ENCODE measurements around the gene ANKRD34A. TPM values are rescaled to one million over a fixed set of nuclear protein-coding genes. Genes with fewer than 3 reads are reported as not detected.

The ANKRD34A gene
- total RNA-seq, 1 experiment from 2014 or later = 0.22 TPM

DNA sequence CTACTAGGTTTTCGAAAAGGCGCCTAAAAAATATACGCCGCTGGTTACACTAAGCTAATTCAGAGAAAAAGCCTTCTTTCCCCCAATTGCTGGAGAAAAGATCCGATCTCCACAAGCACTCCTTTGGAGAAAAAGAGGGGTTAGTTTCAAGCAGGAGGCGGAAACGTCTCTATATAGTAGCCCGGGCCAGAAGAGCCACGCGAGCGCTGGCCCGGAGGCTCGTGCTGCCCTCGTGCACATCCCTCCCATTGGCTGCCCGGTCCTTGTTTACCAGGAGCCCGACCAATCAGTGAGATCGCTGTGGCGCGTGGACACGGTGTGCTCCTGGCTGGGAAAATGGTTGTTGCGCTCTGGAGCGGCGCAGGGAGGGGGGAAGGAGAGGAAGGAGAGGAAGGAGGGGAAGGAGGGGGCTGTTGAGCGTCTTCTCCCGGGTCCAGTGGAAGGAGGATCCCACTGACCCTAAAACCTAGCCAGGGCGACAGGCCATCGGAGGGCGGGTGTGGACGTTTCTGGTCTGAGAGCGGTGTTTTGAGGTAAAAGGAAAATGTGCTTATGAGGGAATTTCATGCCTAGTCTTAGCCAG lies 32.1 kb upstream of the ANKRD34A start, which contains the start of gene TXNIP (continued):
- peak; percentile 73 for TF ChIP-seq FOXP4 (CRISPR knock-in tag; IDR thresholded peaks at IDR 0.05)
- TF ChIP-seq ZNF396 (CRISPR knock-in tag; IDR thresholded peaks at IDR 0.05; ENCODE audit: borderline replicate concordance) = no peak

- ATAC-seq = no peak
- POLR2A ChIA-PET = interaction anchor here (1.1 to 1.2 kb wide), 2 partner anchors 16 to 38 kb away, joined by 3 read pairs; partner anchors contain the start of gene LIX1L
Observed at GRCh38 chr1:145995964-145996432, 31.6 kb upstream of the ANKRD34A start.

More at GRCh38 chr1:145995964-145996432, 31.6 kb upstream of the ANKRD34A start:
- peaks cover 41% of the 10 kb centered on the region for H3K36me3 Mint-ChIP-seq
- H3K27me3 Mint-ChIP-seq (ENCODE audit: low read depth) = no peaks in the 10 kb centered on the region
- CTCF ChIA-PET = interaction anchor here (0.6 to 3.4 kb wide), 3 partner anchors 12 to 19 kb away, joined by 3 to 14 read pairs (median 7); no protein-coding TSS in a partner anchor
- H3K4me1 Mint-ChIP-seq = peaks cover 71% of the 10 kb centered on the region
- no peaks in the 10 kb centered on the region for H3K9me3 Mint-ChIP-seq
- peak overlapping the region; percentile 98 for H3K4me3 Mint-ChIP-seq
- H3K27ac Mint-ChIP-seq = peak overlapping the region; percentile 97
- DNase-seq (ENCODE audit: low spot score) = no peak
- no peak for TF ChIP-seq NR3C1 (CRISPR knock-in tag; conservative IDR thresholded peaks at IDR 0.05; ENCODE audit: low read depth)
- no peak for TF ChIP-seq USF1 (CRISPR knock-in tag; IDR thresholded peaks at IDR 0.05)
- no peak for TF ChIP-seq ZBTB21 (CRISPR knock-in tag; IDR thresholded peaks at IDR 0.05; ENCODE audit: borderline replicate concordance)
- no peak for TF ChIP-seq NFYB (CRISPR knock-in tag; conservative IDR thresholded peaks at IDR 0.05; ENCODE audit: low read depth)
- TF ChIP-seq, protein P1, sequence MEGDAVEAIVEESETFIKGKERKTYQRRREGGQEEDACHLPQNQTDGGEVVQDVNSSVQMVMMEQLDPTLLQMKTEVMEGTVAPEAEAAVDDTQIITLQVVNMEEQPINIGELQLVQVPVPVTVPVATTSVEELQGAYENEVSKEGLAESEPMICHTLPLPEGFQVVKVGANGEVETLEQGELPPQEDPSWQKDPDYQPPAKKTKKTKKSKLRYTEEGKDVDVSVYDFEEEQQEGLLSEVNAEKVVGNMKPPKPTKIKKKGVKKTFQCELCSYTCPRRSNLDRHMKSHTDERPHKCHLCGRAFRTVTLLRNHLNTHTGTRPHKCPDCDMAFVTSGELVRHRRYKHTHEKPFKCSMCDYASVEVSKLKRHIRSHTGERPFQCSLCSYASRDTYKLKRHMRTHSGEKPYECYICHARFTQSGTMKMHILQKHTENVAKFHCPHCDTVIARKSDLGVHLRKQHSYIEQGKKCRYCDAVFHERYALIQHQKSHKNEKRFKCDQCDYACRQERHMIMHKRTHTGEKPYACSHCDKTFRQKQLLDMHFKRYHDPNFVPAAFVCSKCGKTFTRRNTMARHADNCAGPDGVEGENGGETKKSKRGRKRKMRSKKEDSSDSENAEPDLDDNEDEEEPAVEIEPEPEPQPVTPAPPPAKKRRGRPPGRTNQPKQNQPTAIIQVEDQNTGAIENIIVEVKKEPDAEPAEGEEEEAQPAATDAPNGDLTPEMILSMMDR (IDR thresholded peaks at IDR 0.05) = no peak
- no peak for TF ChIP-seq FOXJ3 (CRISPR knock-in tag; IDR thresholded peaks at IDR 0.05; ENCODE audit: borderline replicate concordance)
- TF ChIP-seq SMAD4 (CRISPR knock-in tag; IDR thresholded peaks at IDR 0.05) = no peak
- no peak for TF ChIP-seq SP1 (CRISPR knock-in tag; conservative IDR thresholded peaks at IDR 0.05)
- no peak for TF ChIP-seq PRDM15 (CRISPR knock-in tag; IDR thresholded peaks at IDR 0.05)
- TF ChIP-seq FOXP4 (CRISPR knock-in tag; IDR thresholded peaks at IDR 0.05) = no peak
